Stomach (tissue), 4 donors: ENCODE results near the gene CST4.

ENCODE experiments used
- POLR2A ChIP-seq, 4 donors: fragments of 450-650 bp; IDR thresholded peaks; one replicate each; pipeline ENCODE4 v1.6.1; 2016; ENCODE audit warnings: antibody characterized with exemption in 4 of 4, control low read depth in 2 of 4, mild to moderate bottlenecking in 1 of 4, moderate library complexity in 1 of 4
- TF ChIP-seq, protein P1 (sequence below), 7 experiments: fragments of 450-650 bp in 4 of 7; fragments of 200-600 bp in 3 of 7; sonication (generic) in 3 of 7; IDR thresholded peaks; one replicate each; pipeline ENCODE4 v1.5.1; 2016 to 2019; ENCODE audit warnings: antibody characterized with exemption in 7 of 7, control low read depth in 2 of 7, mild to moderate bottlenecking in 1 of 7

GRCh38 chr20:23663180-23663579 is 25.7 kb downstream of the CST4 start:
- TF ChIP-seq, protein P1, sequence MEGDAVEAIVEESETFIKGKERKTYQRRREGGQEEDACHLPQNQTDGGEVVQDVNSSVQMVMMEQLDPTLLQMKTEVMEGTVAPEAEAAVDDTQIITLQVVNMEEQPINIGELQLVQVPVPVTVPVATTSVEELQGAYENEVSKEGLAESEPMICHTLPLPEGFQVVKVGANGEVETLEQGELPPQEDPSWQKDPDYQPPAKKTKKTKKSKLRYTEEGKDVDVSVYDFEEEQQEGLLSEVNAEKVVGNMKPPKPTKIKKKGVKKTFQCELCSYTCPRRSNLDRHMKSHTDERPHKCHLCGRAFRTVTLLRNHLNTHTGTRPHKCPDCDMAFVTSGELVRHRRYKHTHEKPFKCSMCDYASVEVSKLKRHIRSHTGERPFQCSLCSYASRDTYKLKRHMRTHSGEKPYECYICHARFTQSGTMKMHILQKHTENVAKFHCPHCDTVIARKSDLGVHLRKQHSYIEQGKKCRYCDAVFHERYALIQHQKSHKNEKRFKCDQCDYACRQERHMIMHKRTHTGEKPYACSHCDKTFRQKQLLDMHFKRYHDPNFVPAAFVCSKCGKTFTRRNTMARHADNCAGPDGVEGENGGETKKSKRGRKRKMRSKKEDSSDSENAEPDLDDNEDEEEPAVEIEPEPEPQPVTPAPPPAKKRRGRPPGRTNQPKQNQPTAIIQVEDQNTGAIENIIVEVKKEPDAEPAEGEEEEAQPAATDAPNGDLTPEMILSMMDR (IDR thresholded peaks at IDR 0.05): no peak
- TF ChIP-seq POLR2A (IDR thresholded peaks at IDR 0.05): no peak
